Fibroblast of lung (primary cell): ENCODE data around the gene ARHGEF7. TPM values are rescaled to one million over a fixed set of nuclear protein-coding genes. Genes with fewer than 3 reads are reported as not detected.

Experiments used
- DNase-seq, 2 donors: peaks; one replicate each; pipeline versions ENCODE4 v3.0.0 to v3.0.0-alpha.2; 2010; ENCODE audit warnings: low read depth in 2 of 2
- H2AFZ ChIP-seq: 2 replicates; pipeline ENCODE4 v1.5.1; 2012; ENCODE audit warnings: low read length, control low read depth, inconsistent platforms
- H3K27ac ChIP-seq: 2 replicates; pipeline ENCODE4 v1.5.1; 2011; ENCODE audit warnings: low read length, control low read depth; ENCODE audit not compliant: insufficient read depth
- H3K27me3 ChIP-seq: 2 replicates; pipeline ENCODE4 v1.5.1; 2011; ENCODE audit warnings: mild to moderate bottlenecking, low read length; ENCODE audit not compliant: control insufficient read depth, insufficient read depth
- H3K36me3 ChIP-seq: 2 replicates; pipeline ENCODE4 v1.5.1; 2011; ENCODE audit warnings: low read length; ENCODE audit not compliant: control insufficient read depth, insufficient read depth
- H3K4me1 ChIP-seq: 2 replicates; pipeline ENCODE4 v1.5.1; 2011; ENCODE audit warnings: low read length; ENCODE audit not compliant: control insufficient read depth, insufficient read depth; ENCODE audit errors: extremely low read depth
- H3K4me2 ChIP-seq: 2 replicates; pipeline ENCODE4 v1.5.1; 2011; ENCODE audit warnings: low read length, control low read depth; ENCODE audit not compliant: insufficient read depth; ENCODE audit errors: extremely low read depth
- H3K4me3 ChIP-seq, 4 experiments: fragments of 200-600 bp in 1 of 4; sonication (generic) in 1 of 4; replicated peaks in 1 of 4; 2 replicates each; pipeline ENCODE4 v1.5.1; 2011 to 2016; ENCODE audit warnings: low read length in 4 of 4, low read depth in 3 of 4, mild to moderate bottlenecking in 3 of 4, control low read depth in 2 of 4, inconsistent platforms in 1 of 4, mixed read lengths in 1 of 4; ENCODE audit not compliant: insufficient read depth in 1 of 4; ENCODE audit errors: control extremely low read depth in 1 of 4
- H3K79me2 ChIP-seq: 2 replicates; pipeline ENCODE4 v1.5.1; 2012; ENCODE audit warnings: mild to moderate bottlenecking, low read length, inconsistent platforms; ENCODE audit not compliant: control insufficient read depth, insufficient read depth
- H3K9ac ChIP-seq: 2 replicates; pipeline ENCODE4 v1.5.1; 2011; ENCODE audit warnings: mild to moderate bottlenecking, low read length, control low read depth; ENCODE audit not compliant: insufficient read depth
- H3K9me3 ChIP-seq: 2 replicates; pipeline ENCODE4 v1.5.1; 2012; ENCODE audit warnings: low read depth, low read length; ENCODE audit not compliant: control insufficient read depth, insufficient read depth
- H4K20me1 ChIP-seq: 2 replicates; pipeline ENCODE4 v1.5.1; 2011; ENCODE audit warnings: low read length; ENCODE audit not compliant: control insufficient read depth, insufficient read depth; ENCODE audit errors: extremely low read depth
- CTCF ChIP-seq, 2 donors: IDR thresholded peaks in 1 of 2; conservative IDR thresholded peaks in 1 of 2; 1 replicate in 1 of 2; 2 replicates in 1 of 2; pipeline ENCODE4 v1.5.1; 2011 to 2012; ENCODE audit warnings: low read length in 2 of 2, control low read depth in 1 of 2, inconsistent platforms in 1 of 2, low read depth in 1 of 2, mild to moderate bottlenecking in 1 of 2
- EZH2 ChIP-seq: IDR thresholded peaks from 2 replicates; pipeline ENCODE4 v1.5.1; 2012; ENCODE audit warnings: low read length, control low read depth, mild to moderate bottlenecking; ENCODE audit errors: missing control alignments
- polyA plus RNA-seq, 2 donors: library from polyadenylated mRNA; depleted of rRNA in 1 of 2; stranded (reverse) in 1 of 2; unstranded in 1 of 2; fragments of >200 nt; gene quantifications; 2 replicates each; pipeline ENCODE4 v1.2.1, GENCODE V29; 2011 to 2012; ENCODE audit warnings: missing spikeins in 1 of 2
- total RNA-seq: library from RNA; depleted of rRNA; stranded (reverse); fragments of >200 nt; gene quantifications from 2 replicates; pipeline ENCODE4 v1.2.1, GENCODE V29; 2014

ARHGEF7 gene
- total and polyA plus RNA-seq, 2 donors (not counting 1 experiment from before 2014, with no cell fraction given) = 29.1 to 42.8 TPM

GRCh38 chr13:111093634-111094033 lies 21.5 kb upstream of the ARHGEF7 start:
- no peaks in the 10 kb centered on the region for H3K4me1 ChIP-seq
- TF ChIP-seq CTCF (conservative IDR thresholded peaks at IDR 0.05 in 1 of 2, IDR thresholded peaks at IDR 0.05 in 1 of 2; ENCODE audit: low read depth in 1 of 2, low read length in 2 of 2) (no peak), EZH2 (no peak)
- H3K4me3 ChIP-seq = no peak overlapping the region
- no peaks in the 10 kb centered on the region for H3K9me3 ChIP-seq
- peaks cover 9% of the 10 kb centered on the region for H3K27me3 ChIP-seq
- no peaks in the 10 kb centered on the region for H3K79me2 ChIP-seq
- no peak overlapping the region for H2AFZ ChIP-seq
- H4K20me1 ChIP-seq = no peaks in the 10 kb centered on the region
- no peak overlapping the region for H3K9ac ChIP-seq
- no peak for DNase-seq
- H3K4me2 ChIP-seq = no peak overlapping the region
- H3K27ac ChIP-seq = no peak overlapping the region
- H3K36me3 ChIP-seq = no peaks in the 10 kb centered on the region

- H3K27me3 ChIP-seq = peaks cover 9% of the 10 kb centered on the region
- no peaks in the 10 kb centered on the region for H3K4me1 ChIP-seq
- H2AFZ ChIP-seq = no peak overlapping the region
- H3K9me3 ChIP-seq = no peaks in the 10 kb centered on the region
- H3K27ac ChIP-seq = no peak overlapping the region
- TF ChIP-seq EZH2 = no peak
- no peak for TF ChIP-seq CTCF (conservative IDR thresholded peaks at IDR 0.05 in 1 of 2, IDR thresholded peaks at IDR 0.05 in 1 of 2; ENCODE audit: low read depth in 1 of 2, low read length in 2 of 2)
- DNase-seq = no peak
- H3K36me3 ChIP-seq = no peaks in the 10 kb centered on the region
- H3K4me2 ChIP-seq = no peak overlapping the region
- H4K20me1 ChIP-seq = no peaks in the 10 kb centered on the region
- no peak overlapping the region for H3K4me3 ChIP-seq
- no peak overlapping the region for H3K9ac ChIP-seq
- no peaks in the 10 kb centered on the region for H3K79me2 ChIP-seq
Observed at GRCh38 chr13:111095031-111095840, 19.9 kb upstream of the ARHGEF7 start.

DNA sequence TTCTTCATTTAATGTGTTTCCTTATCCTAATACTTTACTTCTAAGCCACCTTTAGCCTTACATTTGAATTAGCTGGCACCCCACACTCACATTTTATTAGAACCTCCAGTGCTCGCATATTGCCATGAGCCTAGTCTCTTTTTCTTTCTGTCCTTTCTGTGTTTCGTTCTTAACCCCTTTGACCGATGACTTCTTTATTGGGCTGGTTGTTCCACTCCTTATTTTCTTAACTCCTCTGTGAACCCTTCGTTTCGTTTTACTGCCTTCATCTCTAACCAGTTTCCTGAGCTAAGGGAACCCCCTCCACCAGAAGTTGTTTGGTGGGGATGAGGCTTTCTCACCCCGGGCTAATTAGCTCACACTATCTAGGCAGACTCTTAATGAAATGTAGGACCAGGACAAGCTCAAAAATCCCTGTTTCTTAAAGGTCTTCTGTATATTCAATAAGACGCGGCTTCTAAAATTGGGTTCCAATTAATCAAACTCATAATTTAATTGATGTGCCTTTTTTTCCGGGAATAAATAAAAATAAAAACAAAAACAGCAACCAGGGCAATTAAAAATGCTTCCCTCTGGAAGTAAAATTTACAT lies 19.1 kb upstream of the ARHGEF7 start:
- DNase-seq = no peak
- TF ChIP-seq CTCF (conservative IDR thresholded peaks at IDR 0.05 in 1 of 2, IDR thresholded peaks at IDR 0.05 in 1 of 2; ENCODE audit: low read depth in 1 of 2, low read length in 2 of 2) = no peak
- no peak for TF ChIP-seq EZH2
- no peaks in the 10 kb centered on the region for H3K79me2 ChIP-seq
- no peak overlapping the region for H3K4me2 ChIP-seq
- H3K36me3 ChIP-seq = no peaks in the 10 kb centered on the region
- no peak overlapping the region for H3K4me3 ChIP-seq
- peaks cover 9% of the 10 kb centered on the region for H3K27me3 ChIP-seq
- no peak overlapping the region for H2AFZ ChIP-seq
- H3K9ac ChIP-seq = no peak overlapping the region
- H3K27ac ChIP-seq = no peak overlapping the region
- H4K20me1 ChIP-seq = no peaks in the 10 kb centered on the region
- no peaks in the 10 kb centered on the region for H3K9me3 ChIP-seq
- no peaks in the 10 kb centered on the region for H3K4me1 ChIP-seq
